ENCODE results near the gene NMNAT2. TPM values are rescaled to one million over a fixed set of nuclear protein-coding genes. Genes with fewer than 3 reads are reported as not detected.

Gene NMNAT2
- total RNA-seq, 2 experiments from 2014 or later: not detected

DNA sequence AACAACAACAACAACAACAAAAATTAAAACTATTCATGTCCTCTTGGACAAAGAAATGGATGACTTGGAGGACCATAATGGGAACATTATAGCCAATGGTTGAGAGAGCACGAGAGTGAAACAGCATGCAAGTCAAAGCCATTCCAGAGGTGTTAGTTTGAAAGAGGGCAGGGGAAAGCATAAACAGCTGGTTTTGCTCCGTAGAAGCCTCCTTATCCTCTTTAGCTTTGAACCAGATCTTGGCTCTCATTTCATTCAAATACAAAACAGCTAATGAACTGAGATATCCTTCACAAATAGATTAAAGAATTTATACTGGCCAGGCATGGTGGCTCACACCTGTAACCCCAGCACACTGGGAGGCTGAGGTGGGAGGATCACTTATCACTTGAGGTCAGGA lies 45.4 kb upstream of the NMNAT2 start:
- Histone ChIP-seq H4K20me1 (ENCODE audit: insufficient read depth, low read length) (no peaks in the 10 kb centered on the region), H2AFZ (ENCODE audit: low read length) (no peak overlapping the region), H3K4me1 (ENCODE audit: insufficient read depth, low read length, poor library complexity, severe bottlenecking) (no peaks in the 10 kb centered on the region), H3K27ac (ENCODE audit: low read depth, low read length, poor library complexity, severe bottlenecking) (no peak overlapping the region), H3K36me3 (ENCODE audit: insufficient read depth, low read length) (no peaks in the 10 kb centered on the region), H3K9me2 (ENCODE audit: insufficient read depth, low read length) (no peaks in the 10 kb centered on the region), H3K4me2 (ENCODE audit: low read length) (no peak overlapping the region), H3K79me2 (ENCODE audit: insufficient read depth, low read depth, low read length) (no peaks in the 10 kb centered on the region), H3K9me3 (ENCODE audit: low read length) (no peaks in the 10 kb centered on the region), H3K4me3 (ENCODE audit: low read depth, low read length, poor library complexity, severe bottlenecking) (no peak overlapping the region)
- ChIA-PET POLR2A (interaction anchor here (0.6 to 1.1 kb wide), 3 partner anchors 32 to 128 kb away, joined by 3 to 5 read pairs (median 3); no protein-coding TSS in a partner anchor), CTCF (ENCODE audit: unreplicated experiment) (no interaction called here)
- no peak for TF ChIP-seq EZH2phosphoT487 (IDR thresholded peaks at IDR 0.05; ENCODE audit: borderline replicate concordance, low read depth, low read length)
- TF ChIP-seq, protein P1, sequence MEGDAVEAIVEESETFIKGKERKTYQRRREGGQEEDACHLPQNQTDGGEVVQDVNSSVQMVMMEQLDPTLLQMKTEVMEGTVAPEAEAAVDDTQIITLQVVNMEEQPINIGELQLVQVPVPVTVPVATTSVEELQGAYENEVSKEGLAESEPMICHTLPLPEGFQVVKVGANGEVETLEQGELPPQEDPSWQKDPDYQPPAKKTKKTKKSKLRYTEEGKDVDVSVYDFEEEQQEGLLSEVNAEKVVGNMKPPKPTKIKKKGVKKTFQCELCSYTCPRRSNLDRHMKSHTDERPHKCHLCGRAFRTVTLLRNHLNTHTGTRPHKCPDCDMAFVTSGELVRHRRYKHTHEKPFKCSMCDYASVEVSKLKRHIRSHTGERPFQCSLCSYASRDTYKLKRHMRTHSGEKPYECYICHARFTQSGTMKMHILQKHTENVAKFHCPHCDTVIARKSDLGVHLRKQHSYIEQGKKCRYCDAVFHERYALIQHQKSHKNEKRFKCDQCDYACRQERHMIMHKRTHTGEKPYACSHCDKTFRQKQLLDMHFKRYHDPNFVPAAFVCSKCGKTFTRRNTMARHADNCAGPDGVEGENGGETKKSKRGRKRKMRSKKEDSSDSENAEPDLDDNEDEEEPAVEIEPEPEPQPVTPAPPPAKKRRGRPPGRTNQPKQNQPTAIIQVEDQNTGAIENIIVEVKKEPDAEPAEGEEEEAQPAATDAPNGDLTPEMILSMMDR (conservative IDR thresholded peaks at IDR 0.05; ENCODE audit: low read length): no peak
- intact Hi-C loops (cut with micrococcal nuclease; ENCODE audit: unreplicated experiment): loop anchor here (5.0 kb wide), 1 partner anchor 449 kb away; no protein-coding TSS in a partner anchor
- BruUV-seq (replicated peaks): no TSS peak
- DNase-seq (ENCODE audit: low spot score): no peak

DNA sequence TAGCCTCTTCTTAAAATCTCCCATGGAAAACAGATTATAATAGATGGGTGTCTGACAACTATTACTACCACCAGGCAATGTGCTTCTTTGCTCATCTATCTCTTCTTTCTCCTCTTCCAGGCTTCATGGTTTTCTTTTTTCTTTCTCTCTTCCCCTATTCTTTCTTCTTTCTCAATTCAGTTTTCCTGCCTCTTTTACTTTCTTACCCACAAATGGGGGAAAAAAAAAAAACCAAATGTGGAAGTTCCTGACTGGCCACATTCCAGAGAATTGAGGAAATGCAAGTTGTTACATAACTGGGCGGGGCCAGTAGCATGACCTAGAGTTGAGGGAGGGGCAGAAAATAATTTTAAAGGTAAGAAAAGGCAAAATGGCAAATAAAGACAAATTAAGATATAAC lies 43.2 kb upstream of the NMNAT2 start:
- Histone ChIP-seq H4K20me1 (ENCODE audit: insufficient read depth, low read length) (no peaks in the 10 kb centered on the region), H2AFZ (ENCODE audit: low read length) (no peak overlapping the region)
- intact Hi-C loops (cut with micrococcal nuclease; ENCODE audit: unreplicated experiment): loop anchor here (5.0 kb wide), 1 partner anchor 451 kb away; no protein-coding TSS in a partner anchor

DNA sequence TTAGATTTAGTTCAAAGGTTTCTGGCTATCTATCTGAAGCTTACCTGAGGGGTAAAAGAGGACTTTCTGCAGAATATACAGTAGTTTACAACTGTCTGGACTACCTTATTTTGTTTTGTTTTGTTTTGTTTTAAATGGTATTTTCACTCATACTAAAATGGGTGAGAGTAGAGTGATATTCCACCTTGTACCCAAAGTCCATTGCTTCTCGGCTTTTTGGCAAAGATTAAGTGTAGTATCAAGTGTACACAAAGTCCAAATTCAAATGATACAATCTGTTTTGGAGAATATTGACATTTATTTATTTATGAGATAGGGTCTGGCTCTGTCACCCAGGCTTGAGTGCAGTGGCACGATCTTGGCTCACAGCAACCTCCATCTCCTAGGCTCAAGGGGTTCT lies 42.4 kb upstream of the NMNAT2 start:
- intact Hi-C loops (cut with micrococcal nuclease; ENCODE audit: unreplicated experiment): loop anchor here (5.0 kb wide), 1 partner anchor 452 kb away; no protein-coding TSS in a partner anchor
- Histone ChIP-seq H3K36me3 (ENCODE audit: insufficient read depth, low read length) (no peaks in the 10 kb centered on the region), H3K4me1 (ENCODE audit: insufficient read depth, low read length, poor library complexity, severe bottlenecking) (no peaks in the 10 kb centered on the region), H3K4me2 (ENCODE audit: low read length) (no peak overlapping the region), H3K9me2 (ENCODE audit: insufficient read depth, low read length) (no peaks in the 10 kb centered on the region), H3K4me3 (ENCODE audit: low read depth, low read length, poor library complexity, severe bottlenecking) (no peak overlapping the region), H4K20me1 (ENCODE audit: insufficient read depth, low read length) (no peaks in the 10 kb centered on the region), H2AFZ (ENCODE audit: low read length) (no peak overlapping the region), H3K79me2 (ENCODE audit: insufficient read depth, low read depth, low read length) (no peaks in the 10 kb centered on the region), H3K9me3 (ENCODE audit: low read length) (no peaks in the 10 kb centered on the region), H3K27ac (ENCODE audit: low read depth, low read length, poor library complexity, severe bottlenecking) (no peak overlapping the region)
- ChIA-PET POLR2A (interaction anchor here (0.7 to 1.2 kb wide), 3 partner anchors 9 to 79 kb away, joined by 3 read pairs; no protein-coding TSS in a partner anchor), CTCF (ENCODE audit: unreplicated experiment) (no interaction called here)
- TF ChIP-seq EZH2phosphoT487 (IDR thresholded peaks at IDR 0.05; ENCODE audit: borderline replicate concordance, low read depth, low read length): no peak
- TF ChIP-seq, protein P1 (conservative IDR thresholded peaks at IDR 0.05; ENCODE audit: low read length): no peak
- BruUV-seq (replicated peaks): no TSS peak
- DNase-seq (ENCODE audit: low spot score): no peak

More for the DNA sequence above, 43.2 kb upstream of the NMNAT2 start:
- H3K9me2 ChIP-seq (ENCODE audit: insufficient read depth, low read length): no peaks in the 10 kb centered on the region
- H3K79me2 ChIP-seq (ENCODE audit: insufficient read depth, low read depth, low read length): no peaks in the 10 kb centered on the region
- no peak for TF ChIP-seq EZH2phosphoT487 (IDR thresholded peaks at IDR 0.05; ENCODE audit: borderline replicate concordance, low read depth, low read length)
- TF ChIP-seq, protein P1 (conservative IDR thresholded peaks at IDR 0.05; ENCODE audit: low read length): no peak
- no peaks in the 10 kb centered on the region for H3K36me3 ChIP-seq (ENCODE audit: insufficient read depth, low read length)
- no peaks in the 10 kb centered on the region for H3K4me1 ChIP-seq (ENCODE audit: insufficient read depth, low read length, poor library complexity, severe bottlenecking)
- H3K4me3 ChIP-seq (ENCODE audit: low read depth, low read length, poor library complexity, severe bottlenecking): no peak overlapping the region
- no peak overlapping the region for H3K27ac ChIP-seq (ENCODE audit: low read depth, low read length, poor library complexity, severe bottlenecking)
- no peaks in the 10 kb centered on the region for H3K9me3 ChIP-seq (ENCODE audit: low read length)
- CTCF ChIA-PET (ENCODE audit: unreplicated experiment): no interaction called here
- no peak for DNase-seq (ENCODE audit: low spot score)
- POLR2A ChIA-PET: interaction anchor here (0.7 to 1.0 kb wide), 2 partner anchors 10 to 78 kb away, joined by 3 read pairs; no protein-coding TSS in a partner anchor
- no TSS peak for BruUV-seq (replicated peaks)
- no peak overlapping the region for H3K4me2 ChIP-seq (ENCODE audit: low read length)

All from OCI-LY7 (cell line).